GM21619 (cell line): Measurements from ENCODE around the gene TMPRSS7.

Source experiments
- ATAC-seq: cut with Tn5 transposase; IDR thresholded peaks from one replicate; pipeline ENCODE4 v1.9.1; 2021; ENCODE audit not compliant: unreplicated experiment

TMPRSS7 gene

GRCh38 chr3:112095731-112096130 is 61.2 kb downstream of the TMPRSS7 start:
- no peak for ATAC-seq

GRCh38 chr3:112096176-112096575 is 61.6 kb downstream of the TMPRSS7 start:
- no peak for ATAC-seq

GRCh38 chr3:112097378-112097777 is 62.8 kb downstream of the TMPRSS7 start:
- peak; percentile 59 for ATAC-seq

- no peak for ATAC-seq
Observed at GRCh38 chr3:112101916-112102315, 67.4 kb downstream of the TMPRSS7 start.

- no peak for ATAC-seq
Observed at GRCh38 chr3:112104774-112105173, 70.2 kb downstream of the TMPRSS7 start.

- ATAC-seq = no peak
Observed at GRCh38 chr3:112109322-112109721, 74.8 kb downstream of the TMPRSS7 start.

GRCh38 chr3:112111785-112112402 is 77.4 kb downstream of the TMPRSS7 start:
- ATAC-seq = peak; percentile 57

GRCh38 chr3:112114576-112115160 is 80.1 kb downstream of the TMPRSS7 start:
- ATAC-seq = no peak

GRCh38 chr3:112115161-112115739 is 80.7 kb downstream of the TMPRSS7 start:
- ATAC-seq = peak; percentile 37

- no peak for ATAC-seq
Observed at GRCh38 chr3:112115806-112116383, 81.4 kb downstream of the TMPRSS7 start.

- no peak for ATAC-seq
Observed at GRCh38 chr3:112116748-112117186, 82.2 kb downstream of the TMPRSS7 start.

- ATAC-seq = no peak
Observed at GRCh38 chr3:112117415-112117814, 82.9 kb downstream of the TMPRSS7 start.

- ATAC-seq = no peak
Observed at GRCh38 chr3:112117841-112118571, 83.5 kb downstream of the TMPRSS7 start.

- no peak for ATAC-seq
Observed at GRCh38 chr3:112119962-112120836, 85.7 kb downstream of the TMPRSS7 start.

- ATAC-seq = no peak
Observed at GRCh38 chr3:112121577-112122547, 87.3 kb downstream of the TMPRSS7 start.

GRCh38 chr3:112122870-112123269 is 88.3 kb downstream of the TMPRSS7 start:
- no peak for ATAC-seq

- no peak for ATAC-seq
Observed at GRCh38 chr3:112123548-112123947, 89.0 kb downstream of the TMPRSS7 start.

GRCh38 chr3:112124907-112125607 is 90.5 kb downstream of the TMPRSS7 start:
- ATAC-seq = no peak

- ATAC-seq = no peak
Observed at GRCh38 chr3:112126511-112126911, 92.0 kb downstream of the TMPRSS7 start.
